BLaER1 treated with 17β-estradiol and CSF1 and Interleukin-3, amounts not matched to agents 10 nM and 100 nM (cell line): ENCODE data around the gene CRKL.
"Not testable (repeated sequence)": the region's sequence is repeated elsewhere in the genome, so short reads cannot be mapped to it uniquely, and the experiment has no call there.

ENCODE experiments used
- H3K27ac ChIP-seq, 11 experiments: shearing (Covaris generic); formaldehyde crosslinking; 2 replicates each; pipeline ENCODE4 v1.8.1; 2022
- H3K27me3 ChIP-seq, 11 experiments: shearing (Covaris generic); formaldehyde crosslinking; 2 replicates each; pipeline ENCODE4 v1.8.1; 2022
- H3K36me3 ChIP-seq, 11 experiments: shearing (Covaris generic); formaldehyde crosslinking; 2 replicates each; pipeline ENCODE4 v1.8.1; 2022
- H3K4me1 ChIP-seq, 10 experiments: shearing (Covaris generic); formaldehyde crosslinking; 2 replicates each; pipeline ENCODE4 v1.8.1; 2022
- H3K4me2 ChIP-seq, 11 experiments: shearing (Covaris generic); formaldehyde crosslinking; 2 replicates each; pipeline ENCODE4 v1.8.1; 2022
- H3K4me3 ChIP-seq, 10 experiments: shearing (Covaris generic); formaldehyde crosslinking; 2 replicates each; pipeline ENCODE4 v1.8.1; 2022
- H3K9ac ChIP-seq, 11 experiments: shearing (Covaris generic); formaldehyde crosslinking; 2 replicates each; pipeline ENCODE4 v1.8.1; 2022
- H3K9me3 ChIP-seq, 11 experiments: shearing (Covaris generic); formaldehyde crosslinking; replicated peaks in 1 of 11; 2 replicates each; pipeline ENCODE4 v1.8.1; 2022
- H4K20me1 ChIP-seq, 11 experiments: shearing (Covaris generic); formaldehyde crosslinking; 2 replicates each; pipeline ENCODE4 v1.8.1; 2022
- Cebpa-rat ChIP-seq, 11 experiments: shearing (Covaris generic); IDR thresholded peaks; 2 replicates each; pipeline ENCODE4 v1.8.1; 2022

The CRKL gene

DNA sequence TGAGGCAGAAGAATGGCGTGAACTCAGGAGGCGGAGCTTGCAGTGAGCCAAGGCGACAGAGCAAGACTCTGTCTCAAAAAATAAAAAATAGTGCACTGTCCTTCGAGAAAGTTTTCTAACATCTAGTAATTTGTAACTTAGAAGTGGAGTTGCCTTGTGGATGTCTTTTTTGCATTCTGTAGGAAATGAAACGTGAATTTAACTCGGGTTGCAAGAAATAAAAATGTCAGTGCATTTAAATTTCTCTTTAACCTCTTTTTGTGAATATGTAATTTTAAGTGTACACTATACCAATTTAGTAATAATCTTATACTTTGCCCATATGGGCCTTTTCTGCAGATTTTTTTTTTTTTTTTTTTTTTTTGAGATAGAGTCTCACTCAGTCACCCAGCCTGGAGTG lies 26.2 kb upstream of the CRKL start:
- Histone ChIP-seq H3K9ac (no peak overlapping the region), H3K9me3 (no peaks in the 10 kb centered on the region), H3K27ac (no peak overlapping the region), H4K20me1 (peaks cover 0 to 4% (median 0%) of the 10 kb centered on the region in 11 experiments; a peak in 2 of 22 replicates), H3K36me3 (peaks cover 36 to 50% (median 43%) of the 10 kb centered on the region in 11 experiments), H3K4me1 (peaks cover 0 to 5% (median 0%) of the 10 kb centered on the region in 10 experiments; a peak in 3 of 20 replicates), H3K27me3 (no peaks in the 10 kb centered on the region), H3K4me2 (no peak overlapping the region), H3K4me3 (no peak overlapping the region)
- TF ChIP-seq Cebpa-rat (IDR thresholded peaks at IDR 0.05) = no peak

DNA sequence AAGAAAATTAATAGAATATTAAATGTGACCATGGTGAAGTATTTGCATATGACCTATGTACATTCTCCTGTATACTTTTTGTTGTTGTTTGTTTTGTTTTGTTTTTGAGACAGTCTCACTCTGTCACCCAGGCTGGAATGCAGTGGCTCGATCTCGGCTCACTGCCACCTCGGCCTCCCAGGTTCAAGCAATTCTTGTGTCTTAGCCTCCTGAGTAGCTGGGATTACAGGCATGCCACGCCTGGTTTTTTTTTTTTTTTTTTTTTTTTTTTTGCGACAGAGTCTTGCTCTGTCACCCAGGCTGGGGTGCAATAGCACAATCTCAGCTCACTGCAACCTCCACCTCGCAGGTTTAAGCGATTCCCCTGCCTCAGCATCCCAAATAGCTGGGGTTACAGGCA lies 19.5 kb upstream of the CRKL start:
- H3K36me3 ChIP-seq, H3K4me1 ChIP-seq, H3K4me3 ChIP-seq, H3K9me3 ChIP-seq, H3K27ac ChIP-seq, H3K9ac ChIP-seq, H3K4me2 ChIP-seq, H3K27me3 ChIP-seq, H4K20me1 ChIP-seq: not testable (repeated sequence)

DNA sequence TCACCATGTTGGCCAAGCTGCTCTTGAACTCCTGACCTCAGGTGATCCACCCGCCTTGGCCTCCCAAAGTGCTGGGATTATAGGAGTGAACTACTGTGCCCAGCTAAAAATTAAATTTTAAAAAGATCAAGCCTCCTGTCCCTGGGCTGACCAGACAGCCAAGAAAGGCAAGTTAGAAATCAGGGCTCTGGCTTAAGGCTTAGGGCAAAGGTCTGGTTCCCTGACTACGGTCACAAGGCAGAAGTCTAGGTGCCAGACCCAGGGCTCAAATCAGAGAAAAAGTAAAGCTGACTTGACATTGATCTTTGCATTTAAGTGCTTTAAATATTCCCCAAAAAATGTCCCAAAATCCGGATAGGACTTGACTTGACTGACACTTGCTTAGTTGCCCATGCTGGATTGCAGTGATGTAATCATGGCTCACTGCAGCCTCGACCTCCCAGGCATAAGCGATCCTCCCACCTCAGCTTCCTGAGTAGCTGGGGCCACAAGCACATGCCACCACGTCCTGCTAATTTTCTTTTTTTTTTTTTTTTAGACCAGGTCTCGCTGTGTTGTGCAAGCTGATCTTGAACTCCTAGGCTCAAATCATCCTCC lies 17.3 kb upstream of the CRKL start:
- H3K27ac ChIP-seq = no peak overlapping the region
- no peaks in the 10 kb centered on the region for H4K20me1 ChIP-seq
- H3K9me3 ChIP-seq = no peaks in the 10 kb centered on the region
- H3K4me1 ChIP-seq = peaks cover 0 to 17% (median 5%) of the 10 kb centered on the region in 10 experiments; a peak in 9 of 20 replicates
- H3K4me3 ChIP-seq = no peak overlapping the region
- H3K27me3 ChIP-seq = no peaks in the 10 kb centered on the region
- H3K9ac ChIP-seq = no peak overlapping the region
- no peak for TF ChIP-seq Cebpa-rat (IDR thresholded peaks at IDR 0.05)
- no peaks in the 10 kb centered on the region for H3K36me3 ChIP-seq
- H3K4me2 ChIP-seq = no peak overlapping the region

DNA sequence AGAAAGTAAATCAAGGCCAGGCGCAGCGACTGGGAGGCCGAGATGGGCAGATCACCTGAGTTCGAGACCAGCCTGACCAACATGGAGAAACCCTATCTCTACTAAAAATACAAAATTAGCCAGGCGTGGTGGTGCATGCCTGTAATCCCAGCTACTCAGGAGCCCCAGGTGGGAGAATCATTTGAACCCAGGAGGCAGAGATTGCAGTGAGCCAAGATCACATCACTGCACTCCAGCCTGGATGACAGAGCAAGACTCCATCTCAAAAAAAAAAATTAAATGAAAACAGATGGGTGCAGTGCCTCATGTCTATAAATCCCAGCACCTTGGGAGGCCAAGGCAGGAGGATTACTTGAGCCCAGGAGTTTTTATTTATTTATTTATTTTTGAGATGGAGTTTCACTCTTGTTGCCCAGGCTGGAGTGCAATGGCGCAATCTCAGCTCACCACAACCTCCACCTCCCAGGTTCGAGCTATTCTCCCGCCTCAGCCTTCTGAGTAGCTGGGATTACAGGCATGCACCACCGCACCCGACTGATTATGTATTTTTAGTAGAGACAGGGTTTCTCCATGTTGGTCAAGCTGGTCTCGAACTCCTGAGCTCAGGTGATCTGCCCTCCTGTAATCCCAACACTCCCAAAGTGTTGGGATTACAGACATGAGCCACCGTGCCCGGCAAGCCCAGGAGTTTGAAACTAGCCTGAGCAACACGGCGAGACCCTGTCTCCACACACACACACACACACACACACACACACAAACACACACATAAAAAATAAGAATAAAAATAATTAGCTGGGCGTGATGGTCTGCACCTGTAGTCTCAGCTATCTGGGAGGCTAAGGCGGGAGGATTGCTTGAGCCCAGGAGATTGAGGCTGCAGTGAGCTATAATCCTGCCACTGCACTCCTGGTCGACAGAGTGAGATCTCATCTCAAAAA lies 15.8 kb upstream of the CRKL start:
- not testable (repeated sequence) for H3K36me3 ChIP-seq, H3K27me3 ChIP-seq, H3K4me3 ChIP-seq, H3K9me3 ChIP-seq, H4K20me1 ChIP-seq, H3K27ac ChIP-seq, H3K4me2 ChIP-seq, H3K9ac ChIP-seq
- H3K4me1 ChIP-seq = peaks cover 0 to 20% (median 0%) of the 10 kb centered on the region in 10 experiments; a peak in 7 of 20 replicates

- no peak overlapping the region for H3K27ac ChIP-seq
- TF ChIP-seq Cebpa-rat (IDR thresholded peaks at IDR 0.05) = no peak
- peaks cover 0 to 20% (median 0%) of the 10 kb centered on the region in 10 experiments; a peak in 7 of 20 replicates for H3K4me1 ChIP-seq
- H4K20me1 ChIP-seq = no peaks in the 10 kb centered on the region
- no peak overlapping the region for H3K9ac ChIP-seq
- H3K4me2 ChIP-seq = no peak overlapping the region
- H3K4me3 ChIP-seq = no peak overlapping the region
- no peaks in the 10 kb centered on the region for H3K9me3 ChIP-seq
- no peaks in the 10 kb centered on the region for H3K27me3 ChIP-seq
- H3K36me3 ChIP-seq = no peaks in the 10 kb centered on the region
Measured at GRCh38 chr22:20903093-20903492, 14.1 kb upstream of the CRKL start.

- H3K4me1 ChIP-seq = peaks cover 0 to 23% (median under 1%) of the 10 kb centered on the region in 10 experiments; a peak in 8 of 20 replicates
- H3K4me3 ChIP-seq = no peak overlapping the region
- no peaks in the 10 kb centered on the region for H3K9me3 ChIP-seq
- peak overlapping the region in 2 of 11 experiments; percentile 30 to 31; a peak in 3 of 22 replicates for H3K27ac ChIP-seq
- no peak for TF ChIP-seq Cebpa-rat (IDR thresholded peaks at IDR 0.05)
- H4K20me1 ChIP-seq = no peaks in the 10 kb centered on the region
- H3K36me3 ChIP-seq = no peaks in the 10 kb centered on the region
- H3K9ac ChIP-seq = no peak overlapping the region
- peak overlapping the region in 2 of 11 experiments; percentile 24 to 25; a peak in 1 of 22 replicates for H3K4me2 ChIP-seq
- H3K27me3 ChIP-seq = no peaks in the 10 kb centered on the region
Measured at GRCh38 chr22:20904008-20904979, 12.9 kb upstream of the CRKL start.

- Histone ChIP-seq H3K4me1 (peaks cover 0 to 26% (median 2%) of the 10 kb centered on the region in 10 experiments; a peak in 8 of 20 replicates), H3K9ac (no peak overlapping the region), H3K4me2 (peak overlapping the region in 1 of 11 experiments; percentile 24; a peak in 1 of 22 replicates), H3K27me3 (no peaks in the 10 kb centered on the region), H3K4me3 (no peak overlapping the region), H4K20me1 (no peaks in the 10 kb centered on the region), H3K27ac (peak overlapping the region in 1 of 11 experiments; percentile 19; a peak in 1 of 22 replicates), H3K36me3 (no peaks in the 10 kb centered on the region), H3K9me3 (no peaks in the 10 kb centered on the region)
- no peak for TF ChIP-seq Cebpa-rat (IDR thresholded peaks at IDR 0.05)
Measured at GRCh38 chr22:20904980-20905355, 12.2 kb upstream of the CRKL start.

- Histone ChIP-seq H3K4me1 (peaks cover 0 to 22% (median 1%) of the 10 kb centered on the region in 10 experiments; a peak in 7 of 20 replicates), H3K9ac (no peak overlapping the region), H4K20me1 (no peaks in the 10 kb centered on the region), H3K9me3 (no peaks in the 10 kb centered on the region), H3K4me2 (no peak overlapping the region), H3K27me3 (no peaks in the 10 kb centered on the region), H3K36me3 (no peaks in the 10 kb centered on the region), H3K27ac (no peak overlapping the region), H3K4me3 (no peak overlapping the region)
- TF ChIP-seq Cebpa-rat (IDR thresholded peaks at IDR 0.05) = no peak
Measured at GRCh38 chr22:20905415-20906386, 11.5 kb upstream of the CRKL start.
